ENCODE data around the gene LAMB1.

Gene LAMB1

GRCh38 chr7:107884066-107884818 lies 118.7 kb downstream of the LAMB1 start:
- Histone ChIP-seq H3K36me3 (ENCODE audit: insufficient read depth, low read length) (no peaks in the 10 kb centered on the region), H3K27me3 (ENCODE audit: insufficient read depth, low read length) (no peaks in the 10 kb centered on the region; the same call in 1 of the 2 replicates), H3K27ac (ENCODE audit: low read depth, low read length) (no peak overlapping the region), H3K9ac (ENCODE audit: low read depth, low read length) (no peak overlapping the region), H3K9me3 (ENCODE audit: insufficient read depth, low read depth, low read length) (no peaks in the 10 kb centered on the region), H3K4me1 (ENCODE audit: insufficient read depth, low read length) (no peaks in the 10 kb centered on the region), H3K4me3 (ENCODE audit: low read length) (no peak overlapping the region)
- WGBS, result 89% methylated on average over 5 of the region's 6 CpGs

GRCh38 chr7:107882766-107883165 lies 120.2 kb downstream of the LAMB1 start:
- no peak overlapping the region for H3K4me3 ChIP-seq (ENCODE audit: low read length)
- no peaks in the 10 kb centered on the region for H3K4me1 ChIP-seq (ENCODE audit: insufficient read depth, low read length)
- no peaks in the 10 kb centered on the region; the same call in 1 of the 2 replicates for H3K27me3 ChIP-seq (ENCODE audit: insufficient read depth, low read length)
- H3K9ac ChIP-seq (ENCODE audit: low read depth, low read length), result no peak overlapping the region
- whole genome bisulfite sequencing, result 88% methylated on average over 1 of the region's 2 CpGs
- H3K9me3 ChIP-seq (ENCODE audit: insufficient read depth, low read depth, low read length), result no peaks in the 10 kb centered on the region
- H3K27ac ChIP-seq (ENCODE audit: low read depth, low read length), result no peak overlapping the region
- H3K36me3 ChIP-seq (ENCODE audit: insufficient read depth, low read length), result no peaks in the 10 kb centered on the region

DNA sequence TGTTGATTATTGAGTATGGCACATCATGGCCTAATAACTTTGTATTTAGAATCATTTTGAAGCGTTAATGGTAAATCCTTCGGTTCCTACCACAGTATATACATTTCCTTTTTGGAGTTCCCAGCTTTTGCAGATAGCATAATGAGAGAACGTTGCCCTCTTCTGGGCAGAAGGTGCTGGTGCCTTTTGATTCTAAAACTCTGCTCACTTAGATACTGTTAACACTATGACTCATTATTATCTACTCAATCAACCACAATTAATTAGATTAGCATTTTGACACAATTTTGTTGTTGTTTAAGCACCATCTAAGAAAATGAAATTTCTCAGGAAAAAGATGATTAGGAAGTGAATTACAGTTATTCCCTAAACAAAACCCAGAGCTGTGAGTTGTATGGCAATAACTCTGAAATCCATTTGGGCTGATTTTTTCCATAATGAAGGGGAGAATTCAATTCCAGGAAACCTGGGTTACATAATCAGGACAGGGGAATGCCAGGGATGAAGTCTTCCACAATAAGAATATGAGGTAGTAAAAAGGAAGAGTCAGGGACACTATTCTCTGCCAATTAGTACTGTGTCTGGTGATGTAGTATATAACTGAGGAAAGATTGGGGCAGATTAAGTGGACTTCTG lies 123.4 kb downstream of the LAMB1 start:
- H3K27ac ChIP-seq (ENCODE audit: low read depth, low read length), result no peak overlapping the region
- 10% methylated on average over 2 of the region's 3 CpGs for WGBS
- H3K4me3 ChIP-seq (ENCODE audit: low read length), result no peak overlapping the region
- no peaks in the 10 kb centered on the region for H3K9me3 ChIP-seq (ENCODE audit: insufficient read depth, low read depth, low read length)
- no peaks in the 10 kb centered on the region for H3K27me3 ChIP-seq (ENCODE audit: insufficient read depth, low read length)
- H3K36me3 ChIP-seq (ENCODE audit: insufficient read depth, low read length), result no peaks in the 10 kb centered on the region
- no peaks in the 10 kb centered on the region for H3K4me1 ChIP-seq (ENCODE audit: insufficient read depth, low read length)
- no peak overlapping the region for H3K9ac ChIP-seq (ENCODE audit: low read depth, low read length)

- H3K9me3 ChIP-seq (ENCODE audit: insufficient read depth, low read depth, low read length), result no peaks in the 10 kb centered on the region
- 78% methylated on average over 3 of the region's 3 CpGs for WGBS
- no peak overlapping the region for H3K9ac ChIP-seq (ENCODE audit: low read depth, low read length)
- H3K4me1 ChIP-seq (ENCODE audit: insufficient read depth, low read length), result no peaks in the 10 kb centered on the region
- H3K27ac ChIP-seq (ENCODE audit: low read depth, low read length), result no peak overlapping the region
- H3K36me3 ChIP-seq (ENCODE audit: insufficient read depth, low read length), result no peaks in the 10 kb centered on the region
- no peak overlapping the region for H3K4me3 ChIP-seq (ENCODE audit: low read length)
- no peaks in the 10 kb centered on the region for H3K27me3 ChIP-seq (ENCODE audit: insufficient read depth, low read length)
These were observed 124.3 kb downstream of the LAMB1 start for GRCh38 chr7:107878636-107879035.

DNA sequence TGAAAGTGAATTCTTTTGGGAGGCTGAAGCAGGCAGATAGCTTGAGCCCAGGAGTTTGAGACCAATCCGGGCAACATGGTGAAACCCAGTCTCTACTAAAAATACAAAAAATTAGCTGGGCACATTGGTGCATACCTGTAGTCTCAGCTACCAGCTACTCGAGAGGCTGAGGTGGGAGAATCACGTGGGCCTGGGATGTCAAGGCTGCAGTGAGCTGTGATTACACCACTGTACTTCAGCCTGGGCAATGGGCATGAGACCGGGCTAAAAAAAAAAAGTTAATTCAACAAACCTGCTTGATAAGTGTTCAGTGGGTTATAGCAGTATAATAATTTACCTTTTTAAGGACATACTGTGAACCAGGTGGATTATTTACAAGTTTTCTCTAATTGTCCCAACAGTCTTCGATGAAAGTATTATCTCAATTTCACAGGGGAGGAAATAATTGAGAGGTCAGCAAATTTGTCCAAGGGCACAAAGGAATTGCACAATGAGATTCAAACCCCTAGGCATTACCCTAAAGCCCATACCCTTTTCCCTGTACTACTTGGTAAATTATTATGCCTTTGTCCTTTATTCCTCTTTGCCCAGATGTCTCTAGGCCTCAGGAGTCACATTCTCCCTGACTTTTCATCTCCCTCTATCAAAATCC lies 125.1 kb downstream of the LAMB1 start:
- Histone ChIP-seq H3K9ac (ENCODE audit: low read depth, low read length) (no peak overlapping the region), H3K36me3 (ENCODE audit: insufficient read depth, low read length) (no peaks in the 10 kb centered on the region), H3K27me3 (ENCODE audit: insufficient read depth, low read length) (no peaks in the 10 kb centered on the region), H3K9me3 (ENCODE audit: insufficient read depth, low read depth, low read length) (no peaks in the 10 kb centered on the region), H3K4me3 (ENCODE audit: low read length) (no peak overlapping the region), H3K27ac (ENCODE audit: low read depth, low read length) (no peak overlapping the region), H3K4me1 (ENCODE audit: insufficient read depth, low read length) (no peaks in the 10 kb centered on the region)
- WGBS, result 88% methylated on average over 4 of the region's 5 CpGs

- H3K36me3 ChIP-seq (ENCODE audit: insufficient read depth, low read length), result no peaks in the 10 kb centered on the region
- 98% methylated on average over 2 of the region's 2 CpGs for WGBS
- no peak overlapping the region for H3K4me3 ChIP-seq (ENCODE audit: low read length)
- H3K27ac ChIP-seq (ENCODE audit: low read depth, low read length), result no peak overlapping the region
- no peaks in the 10 kb centered on the region for H3K27me3 ChIP-seq (ENCODE audit: insufficient read depth, low read length)
- H3K9ac ChIP-seq (ENCODE audit: low read depth, low read length), result no peak overlapping the region
- no peaks in the 10 kb centered on the region for H3K9me3 ChIP-seq (ENCODE audit: insufficient read depth, low read depth, low read length)
- no peaks in the 10 kb centered on the region for H3K4me1 ChIP-seq (ENCODE audit: insufficient read depth, low read length)
These were observed 126.0 kb downstream of the LAMB1 start for GRCh38 chr7:107876916-107877315.

DNA sequence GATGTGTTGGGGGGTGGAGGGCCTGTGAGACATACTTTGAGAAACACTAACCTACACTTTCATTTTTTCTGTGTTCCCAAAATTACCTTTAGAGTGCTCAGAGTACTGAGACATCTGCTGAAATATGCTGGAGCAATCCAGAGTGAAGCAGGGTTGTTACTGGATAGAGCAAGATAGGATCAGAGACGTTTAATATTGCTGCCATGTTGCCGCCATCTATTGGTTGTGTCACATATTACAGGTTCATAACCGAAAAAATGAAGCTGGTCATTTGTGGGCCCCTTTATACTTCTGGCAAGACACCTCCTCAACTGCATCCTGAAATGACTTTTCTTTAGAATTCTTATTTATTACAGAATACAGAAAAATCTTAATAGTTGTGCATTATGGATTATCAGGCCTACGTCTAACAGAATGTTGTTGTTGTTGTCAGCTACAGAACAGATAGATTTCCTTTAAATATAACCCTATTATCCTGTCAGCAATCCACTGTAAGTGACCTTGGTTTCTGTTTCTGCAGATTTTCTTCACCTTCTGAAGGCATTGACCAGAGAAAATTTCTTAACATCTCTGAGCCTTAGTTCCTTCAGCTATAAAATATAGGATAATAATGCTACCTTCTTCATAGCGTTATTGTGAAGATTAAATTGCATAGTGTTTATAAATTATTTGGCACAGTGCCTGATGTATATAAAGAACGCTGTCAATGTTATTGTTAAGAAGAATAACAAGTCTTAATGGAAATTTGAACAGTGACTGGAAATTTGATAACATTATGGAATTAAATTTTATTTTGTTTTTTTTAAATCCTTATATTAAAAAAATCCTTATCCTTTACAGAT lies 128.1 kb downstream of the LAMB1 start:
- Histone ChIP-seq H3K4me3 (ENCODE audit: low read length) (no peak overlapping the region), H3K27me3 (ENCODE audit: insufficient read depth, low read length) (no peaks in the 10 kb centered on the region), H3K9ac (ENCODE audit: low read depth, low read length) (no peak overlapping the region), H3K9me3 (ENCODE audit: insufficient read depth, low read depth, low read length) (no peaks in the 10 kb centered on the region), H3K36me3 (ENCODE audit: insufficient read depth, low read length) (no peaks in the 10 kb centered on the region), H3K27ac (ENCODE audit: low read depth, low read length) (no peak overlapping the region), H3K4me1 (ENCODE audit: insufficient read depth, low read length) (no peaks in the 10 kb centered on the region)
- WGBS, result 29% methylated on average over 5 of the region's 6 CpGs

DNA sequence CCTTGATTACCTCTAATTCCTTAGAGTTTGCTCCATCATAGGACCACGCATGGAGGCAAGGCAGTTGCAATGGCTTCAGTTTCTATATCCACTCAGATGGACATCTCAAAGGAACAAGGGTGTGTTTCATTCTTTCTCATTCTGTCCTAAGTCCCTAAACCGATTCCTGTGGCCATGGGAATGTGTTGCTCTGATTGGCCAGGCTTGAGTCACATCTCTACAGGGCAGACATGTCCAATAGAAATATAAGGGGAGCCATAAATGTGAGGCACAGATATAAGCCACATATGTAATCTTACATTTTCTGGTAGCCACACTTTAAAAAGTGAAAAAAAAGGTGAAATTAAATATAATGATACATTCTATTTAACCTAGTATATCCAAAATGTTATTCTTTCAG lies 128.8 kb downstream of the LAMB1 start:
- 84% methylated on average over 2 of the region's 2 CpGs for WGBS
- Histone ChIP-seq H3K27ac (ENCODE audit: low read depth, low read length) (no peak overlapping the region), H3K27me3 (ENCODE audit: insufficient read depth, low read length) (no peaks in the 10 kb centered on the region)

More for the DNA sequence above, 128.8 kb downstream of the LAMB1 start:
- Histone ChIP-seq H3K4me1 (ENCODE audit: insufficient read depth, low read length) (no peaks in the 10 kb centered on the region), H3K4me3 (ENCODE audit: low read length) (no peak overlapping the region), H3K36me3 (ENCODE audit: insufficient read depth, low read length) (no peaks in the 10 kb centered on the region), H3K9me3 (ENCODE audit: insufficient read depth, low read depth, low read length) (no peaks in the 10 kb centered on the region), H3K9ac (ENCODE audit: low read depth, low read length) (no peak overlapping the region)

All from HUES64 (cell line).